K562 (cell line): Measurements from ENCODE around the gene CDK9. TPM values are rescaled to one million over a fixed set of nuclear protein-coding genes. Genes with fewer than 3 reads are reported as not detected.
A peak's percentile ranks its signal among the peaks of the same experiment; 100 is the strongest.

Experiments
- BCOR ChIP-seq: fragments of 450-650 bp; IDR thresholded peaks from 2 replicates; pipeline ENCODE4 v1.6.1; 2016
- CHAMP1 ChIP-seq: fragments of 450-650 bp; IDR thresholded peaks from 2 replicates; pipeline ENCODE4 v1.6.1; 2016; ENCODE audit warnings: mild to moderate bottlenecking
- CSDE1 ChIP-seq, 2 experiments: fragments of 450-650 bp; IDR thresholded peaks; 2 replicates each; pipeline ENCODE4 v1.6.1; 2016; ENCODE audit warnings: mild to moderate bottlenecking in 1 of 2
- EWSR1 ChIP-seq: fragments of 450-650 bp; IDR thresholded peaks from 2 replicates; pipeline ENCODE4 v1.6.1; 2018; ENCODE audit warnings: borderline replicate concordance, mild to moderate bottlenecking, low read depth, moderate library complexity; ENCODE audit not compliant: partially characterized antibody
- FOXK2 ChIP-seq, 2 experiments: fragments of 450-650 bp; IDR thresholded peaks in 1 of 2; conservative IDR thresholded peaks in 1 of 2; 2 replicates each; pipeline ENCODE4 v1.6.1; 2016; ENCODE audit warnings: low read depth in 2 of 2, mild to moderate bottlenecking in 1 of 2
- HNRNPL ChIP-seq: fragments of 200-400 bp; formaldehyde crosslinking; IDR thresholded peaks from 2 replicates; pipeline ENCODE4 v1.6.1; 2017; ENCODE audit warnings: low read depth, mild to moderate bottlenecking, low read length
- HOXB6 ChIP-seq: fragments of 250-450 bp; sonication (Bioruptor Pico); IDR thresholded peaks from 2 replicates; pipeline ENCODE4 v1.5.1; 2022; ENCODE audit warnings: mild to moderate bottlenecking, borderline replicate concordance
- LEF1 ChIP-seq: fragments of 450-650 bp; IDR thresholded peaks from 2 replicates; pipeline ENCODE4 v1.6.1; 2016; ENCODE audit warnings: mild to moderate bottlenecking
- MBD2 ChIP-seq: sonication (generic); IDR thresholded peaks from 2 replicates; pipeline ENCODE4 v1.6.1; 2016; ENCODE audit warnings: low read depth, borderline replicate concordance
- MTA1 ChIP-seq: fragments of 450-650 bp; IDR thresholded peaks from 2 replicates; pipeline ENCODE4 v1.6.1; 2017; ENCODE audit warnings: borderline replicate concordance
- PML ChIP-seq: IDR thresholded peaks from 2 replicates; pipeline ENCODE4 v1.6.1; 2012; ENCODE audit warnings: low read length, inconsistent platforms
- RNF219 ChIP-seq: fragments of 250-450 bp; sonication (Bioruptor Pico); IDR thresholded peaks from 2 replicates; pipeline ENCODE4 v1.5.0; 2022; ENCODE audit warnings: mild to moderate bottlenecking
- SMAD1 ChIP-seq: fragments of 150-350 bp; IDR thresholded peaks from 2 replicates; pipeline ENCODE4 v1.6.1; 2014; ENCODE audit warnings: low read length, low read depth; ENCODE audit not compliant: partially characterized antibody
- SNAPC5 ChIP-seq: fragments of 250-450 bp; sonication (Bioruptor Pico); IDR thresholded peaks from 2 replicates; pipeline ENCODE4 v1.8.0; 2021; ENCODE audit warnings: moderate library complexity, mild to moderate bottlenecking, inconsistent platforms
- TBL1XR1 ChIP-seq, 2 experiments: IDR thresholded peaks; 2 replicates each; pipeline ENCODE4 v1.6.1; 2012; ENCODE audit warnings: improper control_type of control experiment in 2 of 2, low read length in 2 of 2, mild to moderate bottlenecking in 1 of 2
- TFAM ChIP-seq: fragments of 250-450 bp; sonication (Bioruptor Pico); conservative IDR thresholded peaks from 2 replicates; pipeline ENCODE4 v1.5.0; 2021; ENCODE audit warnings: mild to moderate bottlenecking, moderate library complexity
- TRIM24 ChIP-seq, 2 experiments: fragments of 450-650 bp; IDR thresholded peaks; 2 replicates each; pipeline ENCODE4 v1.6.1; 2016
- ZNF3 ChIP-seq: fragments of 250-450 bp; sonication (Bioruptor Pico); IDR thresholded peaks from 2 replicates; pipeline ENCODE4 v1.5.0; 2021; ENCODE audit warnings: mild to moderate bottlenecking, moderate library complexity
- ZNF395 ChIP-seq: fragments of 200-800 bp; sonication (Bioruptor generic); IDR thresholded peaks from 2 replicates; pipeline ENCODE4 v1.6.1; 2017; ENCODE audit warnings: missing genetic modification characterization, missing compliant biosample characterization
- ZNF57 ChIP-seq: fragments of 450-650 bp; formaldehyde crosslinking; IDR thresholded peaks from 2 replicates; pipeline ENCODE4 v1.4.0; 2020; ENCODE audit warnings: mild to moderate bottlenecking, moderate library complexity
- ZNF639 ChIP-seq, 2 experiments: fragments of 200-800 bp in 1 of 2; sonication (Bioruptor generic) in 1 of 2; sonication (generic) in 1 of 2; formaldehyde crosslinking in 1 of 2; IDR thresholded peaks in 1 of 2; conservative IDR thresholded peaks in 1 of 2; 2 replicates each; pipeline versions ENCODE4 v1.5.0 to v1.6.1; 2016 to 2020; ENCODE audit warnings: missing compliant biosample characterization in 1 of 2, missing genetic modification characterization in 1 of 2, missing genetic modification reagents in 1 of 2
- polyA plus RNA-seq, 8 experiments: library from polyadenylated mRNA; depleted of rRNA in 4 of 8; stranded (reverse) in 5 of 8; unstranded in 3 of 8; fragments of >200 nt; fragmentation: Nextera tagmentation in 2 of 8; fragmentation: Illumina TruSeq in 1 of 8; extraction: Ambion mirVana in 2 of 8; extraction: Trizol in 1 of 8; gene quantifications; 2 replicates each; pipeline versions ENCODE4 v1.2.1 to v1.2.3, GENCODE V29; 2011 to 2014; ENCODE audit warnings: inconsistent platforms in 1 of 8, missing spikeins in 1 of 8
- total RNA-seq, 7 experiments: library from RNA; depleted of rRNA in 6 of 7; stranded (reverse); fragments of >200 nt in 6 of 7; fragmentation: Illumina TruSeq in 2 of 7; extraction: Trizol in 2 of 7; gene quantifications; 2 replicates each; pipeline versions ENCODE4 v1.2.1 to v1.2.3, GENCODE V29; 2011 to 2021; ENCODE audit warnings: low replicate concordance in 1 of 7

Gene CDK9
- total and polyA plus RNA-seq, 9 of the 15 experiments (the other 6 are each of a cell fraction or from before 2014, with no cell fraction given): 4.2 to 78.6 (median 33.0) TPM

GRCh38 chr9:127828262-127829031, 42.6 kb downstream of the CDK9 start (continued):
- TF ChIP-seq EWSR1 (no peak), HNRNPL (0 out of 2 replicates have a peak, but pooled peaks have one; percentile 68), TBL1XR1 (IDR thresholded peaks at IDR 0.05; ENCODE audit: low read length in 2 of 2) (no peak; a peak in 1 of 4 replicates), ZNF57 (CRISPR knock-in tag) (no peak), ZNF395 (CRISPR knock-in tag) (no peak; the same call in 1 of the 2 replicates), HOXB6 (CRISPR knock-in tag) (no peak), ZNF3 (CRISPR knock-in tag) (no peak), SNAPC5 (no peak), LEF1 (no peak), MBD2 (no peak), ZNF639 (CRISPR knock-in tag; conservative IDR thresholded peaks at IDR 0.05 in 1 of 2, IDR thresholded peaks at IDR 0.05 in 1 of 2) (no peak), CHAMP1 (no peak), RNF219 (no peak), SMAD1 (no peak), TRIM24 (IDR thresholded peaks at IDR 0.05) (peak in 1 of 2 experiments; percentile 25; a peak in 1 of 4 replicates), TFAM (CRISPR knock-in tag) (no peak), FOXK2 (conservative IDR thresholded peaks at IDR 0.05 in 1 of 2, IDR thresholded peaks at IDR 0.05 in 1 of 2; ENCODE audit: low read depth in 2 of 2) (peak; percentile 86 to 94), BCOR (0 out of 2 replicates have a peak, but pooled peaks have one; percentile 5), CSDE1 (IDR thresholded peaks at IDR 0.05) (no peak), MTA1 (peak; percentile 30; the same call in 1 of the 2 replicates), PML (peak; percentile 50; the same call in 1 of the 2 replicates)
